C4-2B (cell line): ENCODE measurements around the gene PPM1F.
A peak's percentile ranks its signal among the peaks of the same experiment; 100 is the strongest.

Source experiments
- H3K27ac ChIP-seq: fragments of 450-650 bp; 2 replicates; pipeline ENCODE4 v1.5.1; 2017
- ZFX ChIP-seq: fragments of 450-650 bp; IDR thresholded peaks from 2 replicates; pipeline ENCODE4 v1.6.1; 2017
- TF ChIP-seq, protein P1 (sequence below): fragments of 450-650 bp; conservative IDR thresholded peaks from 2 replicates; pipeline ENCODE4 v1.5.1; 2017; ENCODE audit warnings: mild to moderate bottlenecking

The PPM1F gene

DNA sequence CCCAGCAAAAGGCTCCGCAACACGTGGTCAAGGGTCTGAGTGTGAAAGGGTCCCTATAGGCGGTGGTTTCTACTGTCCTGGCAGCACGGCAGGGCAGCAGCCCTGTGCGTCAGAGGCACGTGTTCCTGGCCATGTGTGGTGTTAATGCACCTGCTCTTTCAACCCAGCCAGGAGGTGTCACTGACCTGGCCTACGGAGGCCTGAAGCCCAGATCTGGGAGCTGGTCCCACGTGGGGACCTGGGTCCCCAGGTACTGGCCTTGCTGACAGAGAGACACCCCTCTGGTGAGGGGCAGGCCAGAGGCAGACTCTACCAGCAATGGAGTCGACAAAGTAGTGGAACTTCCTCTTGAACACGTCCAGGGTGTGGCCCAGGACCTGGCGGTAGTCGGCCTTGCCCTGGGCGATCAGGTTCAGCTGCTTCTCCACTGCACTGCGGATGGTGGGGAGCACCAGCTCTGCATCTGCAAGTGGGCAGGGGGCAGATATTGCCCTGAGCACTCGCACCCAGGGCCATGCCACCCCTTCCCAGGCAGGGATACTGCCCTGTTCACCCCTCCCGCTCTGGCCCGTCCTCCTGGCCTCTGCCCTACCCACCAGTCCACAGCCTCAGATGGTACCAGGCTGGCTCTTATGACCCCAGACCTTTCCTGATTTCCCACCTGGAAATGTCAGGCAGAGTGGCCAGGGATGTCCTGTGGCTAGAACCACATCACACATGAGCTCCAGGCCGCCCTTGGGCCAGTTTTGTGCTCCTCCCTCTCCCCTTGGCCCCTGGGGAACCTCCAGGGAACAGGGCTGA, 6.8 kb upstream of the PPM1F start:
- no peak overlapping the region for H3K27ac ChIP-seq
- TF ChIP-seq, protein P1, sequence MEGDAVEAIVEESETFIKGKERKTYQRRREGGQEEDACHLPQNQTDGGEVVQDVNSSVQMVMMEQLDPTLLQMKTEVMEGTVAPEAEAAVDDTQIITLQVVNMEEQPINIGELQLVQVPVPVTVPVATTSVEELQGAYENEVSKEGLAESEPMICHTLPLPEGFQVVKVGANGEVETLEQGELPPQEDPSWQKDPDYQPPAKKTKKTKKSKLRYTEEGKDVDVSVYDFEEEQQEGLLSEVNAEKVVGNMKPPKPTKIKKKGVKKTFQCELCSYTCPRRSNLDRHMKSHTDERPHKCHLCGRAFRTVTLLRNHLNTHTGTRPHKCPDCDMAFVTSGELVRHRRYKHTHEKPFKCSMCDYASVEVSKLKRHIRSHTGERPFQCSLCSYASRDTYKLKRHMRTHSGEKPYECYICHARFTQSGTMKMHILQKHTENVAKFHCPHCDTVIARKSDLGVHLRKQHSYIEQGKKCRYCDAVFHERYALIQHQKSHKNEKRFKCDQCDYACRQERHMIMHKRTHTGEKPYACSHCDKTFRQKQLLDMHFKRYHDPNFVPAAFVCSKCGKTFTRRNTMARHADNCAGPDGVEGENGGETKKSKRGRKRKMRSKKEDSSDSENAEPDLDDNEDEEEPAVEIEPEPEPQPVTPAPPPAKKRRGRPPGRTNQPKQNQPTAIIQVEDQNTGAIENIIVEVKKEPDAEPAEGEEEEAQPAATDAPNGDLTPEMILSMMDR = no peak
- TF ChIP-seq ZFX = no peak

DNA sequence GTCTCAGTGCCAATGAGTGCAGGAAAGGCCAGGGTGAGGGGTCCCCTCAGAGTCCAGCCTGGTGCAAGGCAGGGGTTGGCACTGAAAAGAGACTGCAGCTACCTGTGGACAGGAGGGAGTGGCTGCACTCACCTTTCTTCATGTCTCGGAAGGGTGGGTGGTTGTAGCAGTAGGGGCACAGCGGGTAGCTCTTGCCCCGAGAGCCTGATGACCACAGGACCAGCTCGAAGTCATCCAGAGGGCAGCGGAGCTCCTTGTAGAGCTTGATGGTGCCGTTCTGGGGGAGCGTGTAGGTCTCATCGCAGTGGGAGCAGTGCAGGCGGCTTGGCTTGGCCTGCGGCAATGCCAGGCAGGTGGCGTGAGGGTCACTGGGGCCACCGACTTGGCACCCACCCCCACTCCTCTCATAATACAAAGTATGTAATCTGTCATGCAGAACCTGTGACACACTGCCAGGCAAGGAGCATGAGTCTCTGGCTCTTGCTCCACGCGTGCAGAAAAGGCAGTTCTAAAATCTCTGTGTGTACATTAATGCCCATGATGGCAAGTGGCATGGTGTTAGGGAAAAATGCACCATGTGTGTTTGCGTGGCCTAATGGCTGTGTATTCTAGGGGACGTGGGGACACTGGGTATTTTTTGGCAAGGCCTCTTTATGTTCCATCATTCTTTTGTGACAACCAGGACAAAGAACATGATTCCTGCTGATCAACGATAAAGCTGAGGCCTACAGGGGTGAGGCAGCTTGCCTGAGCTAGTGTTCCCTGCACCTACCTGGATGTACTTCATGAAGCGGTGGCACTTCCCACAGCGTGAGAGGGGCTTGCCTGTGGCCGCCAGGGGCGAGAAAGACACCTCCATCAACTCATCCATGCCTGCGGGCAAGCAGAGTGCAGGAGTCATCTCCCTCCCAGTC, 6.0 kb upstream of the PPM1F start:
- TF ChIP-seq, protein P1 = no peak
- TF ChIP-seq ZFX = no peak

DNA sequence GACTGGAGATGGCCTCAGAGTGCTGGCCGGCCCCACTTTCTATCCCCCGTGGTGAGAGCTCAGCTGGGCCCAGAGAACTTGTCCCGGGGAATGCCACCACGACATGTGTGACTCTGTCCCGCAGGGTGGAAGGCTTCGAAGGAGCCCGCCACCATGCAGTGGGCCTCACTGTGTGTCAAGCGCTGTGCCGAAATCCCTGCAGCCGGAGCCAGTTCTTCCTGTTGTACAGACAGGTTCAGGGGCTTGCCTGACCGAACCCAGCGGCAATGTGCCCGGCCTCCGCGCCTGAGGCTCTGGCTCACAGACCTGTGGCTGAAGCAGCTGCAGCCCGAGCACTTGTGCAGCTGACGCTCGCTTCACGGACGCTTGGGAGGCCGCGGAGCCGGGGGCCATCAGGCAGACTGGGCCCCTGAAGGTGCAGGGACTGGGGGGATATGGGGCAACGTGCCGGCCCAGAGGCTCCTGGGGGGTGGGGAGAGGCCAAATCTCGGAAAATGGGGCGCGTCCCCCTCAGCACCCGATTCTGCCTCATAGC, 650 bp downstream of the PPM1F start:
- H3K27ac ChIP-seq = peak overlapping the region; percentile 66
- TF ChIP-seq ZFX = peak; percentile 56; the same call in 1 of the 2 replicates
- TF ChIP-seq, protein P1 = no peak

More for the DNA sequence above, 6.0 kb upstream of the PPM1F start:
- H3K27ac ChIP-seq = no peak overlapping the region

DNA sequence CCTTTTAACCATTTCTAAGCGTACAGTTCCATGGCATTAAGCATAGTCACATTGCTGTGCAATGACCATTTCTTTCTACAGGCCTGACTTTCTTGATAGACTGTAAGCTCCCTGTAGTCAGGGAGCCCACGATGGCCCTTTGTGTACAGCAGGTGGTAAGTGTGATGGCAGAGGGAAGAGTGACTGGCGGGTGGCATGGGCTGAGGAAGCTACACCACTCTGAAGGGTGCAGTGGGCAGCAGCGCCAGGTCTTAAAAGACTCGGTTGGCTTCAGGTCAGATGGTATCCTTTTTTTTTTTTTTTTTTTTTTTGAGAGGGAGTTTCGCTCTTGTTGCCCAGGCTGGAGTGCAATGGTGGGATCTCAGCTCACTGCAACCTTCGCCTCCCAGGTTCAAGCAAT, 1.6 kb downstream of the PPM1F start:
- TF ChIP-seq ZFX = no peak
- TF ChIP-seq, protein P1 = no peak
- no peak overlapping the region for H3K27ac ChIP-seq

DNA sequence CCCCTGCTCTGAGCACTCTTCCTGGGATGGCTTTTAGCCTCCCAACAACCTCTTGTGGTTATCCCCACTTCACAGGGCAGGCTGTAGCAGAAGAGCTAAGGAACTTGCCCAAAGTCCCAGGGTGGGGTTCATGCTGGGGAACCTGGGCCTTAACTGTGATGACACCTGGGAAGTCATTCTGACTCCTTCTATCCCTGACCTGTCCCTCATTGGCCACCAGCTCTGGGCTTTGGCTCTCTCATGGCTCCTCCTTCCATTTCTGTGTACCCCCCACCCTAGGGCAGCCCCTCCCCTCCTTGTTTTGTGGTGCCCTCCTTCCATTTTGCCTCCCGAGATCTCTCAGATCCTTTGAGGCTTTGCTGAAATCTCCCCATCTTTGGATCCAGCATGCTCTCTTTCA, 2.7 kb downstream of the PPM1F start:
- no peak overlapping the region for H3K27ac ChIP-seq
- TF ChIP-seq, protein P1 = no peak
- TF ChIP-seq ZFX = no peak

DNA sequence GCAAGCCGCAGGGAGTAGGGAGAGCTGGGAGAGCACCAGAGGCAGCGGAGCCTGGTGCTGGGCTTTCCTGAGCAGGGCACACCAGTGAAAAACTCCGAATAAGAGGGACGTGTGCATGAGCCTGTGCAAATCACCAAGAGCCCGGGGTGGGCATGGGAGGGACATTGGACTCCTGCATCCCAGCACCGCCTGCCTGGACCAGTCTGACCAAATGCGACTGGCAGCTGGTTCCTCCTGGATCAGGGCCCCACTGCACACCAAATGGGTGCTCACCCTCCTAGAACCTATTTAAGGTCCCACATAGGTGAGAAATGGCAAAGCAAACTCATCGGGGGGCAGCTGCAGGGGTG, 3.1 kb downstream of the PPM1F start:
- H3K27ac ChIP-seq = no peak overlapping the region
- TF ChIP-seq ZFX = no peak
- TF ChIP-seq, protein P1 = no peak
